ENCODE results near the gene SLC66A1. TPM values are rescaled to one million over a fixed set of nuclear protein-coding genes. Genes with fewer than 3 reads are reported as not detected.
A peak's percentile ranks its signal among the peaks of the same experiment; 100 is the strongest.

The SLC66A1 gene
- total RNA-seq, 1 experiment from 2014 or later = 14.1 TPM

DNA sequence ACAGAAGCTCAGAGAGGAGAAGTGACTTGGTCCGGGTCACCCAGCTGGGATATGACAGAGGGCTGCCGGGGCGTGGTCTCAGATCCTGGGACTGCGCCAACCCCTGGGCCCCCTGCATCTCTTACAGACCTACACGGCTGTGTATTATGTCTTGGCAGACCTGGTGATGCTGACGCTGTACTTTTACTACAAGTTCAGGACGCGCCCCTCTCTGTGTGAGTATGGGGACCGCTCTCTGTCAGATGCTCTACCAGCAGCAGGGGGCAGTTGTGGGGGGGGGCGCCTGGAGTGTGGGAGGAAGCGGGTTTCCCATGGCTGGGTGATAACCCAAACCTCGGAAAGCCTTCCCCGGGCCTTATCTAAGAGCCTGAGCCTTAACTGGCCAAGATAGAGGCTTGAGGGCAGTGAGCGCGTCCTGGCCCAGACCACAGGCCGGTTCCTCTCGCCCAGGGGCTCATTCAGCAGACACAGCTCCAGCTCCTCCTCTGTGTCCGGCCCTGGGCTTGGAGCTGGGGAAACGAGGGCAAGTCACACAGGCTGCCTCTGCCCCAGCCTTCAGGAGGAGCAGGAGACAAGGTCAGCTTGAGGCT, 13.3 kb downstream of the SLC66A1 start (continued):
- TF ChIP-seq, protein P1, sequence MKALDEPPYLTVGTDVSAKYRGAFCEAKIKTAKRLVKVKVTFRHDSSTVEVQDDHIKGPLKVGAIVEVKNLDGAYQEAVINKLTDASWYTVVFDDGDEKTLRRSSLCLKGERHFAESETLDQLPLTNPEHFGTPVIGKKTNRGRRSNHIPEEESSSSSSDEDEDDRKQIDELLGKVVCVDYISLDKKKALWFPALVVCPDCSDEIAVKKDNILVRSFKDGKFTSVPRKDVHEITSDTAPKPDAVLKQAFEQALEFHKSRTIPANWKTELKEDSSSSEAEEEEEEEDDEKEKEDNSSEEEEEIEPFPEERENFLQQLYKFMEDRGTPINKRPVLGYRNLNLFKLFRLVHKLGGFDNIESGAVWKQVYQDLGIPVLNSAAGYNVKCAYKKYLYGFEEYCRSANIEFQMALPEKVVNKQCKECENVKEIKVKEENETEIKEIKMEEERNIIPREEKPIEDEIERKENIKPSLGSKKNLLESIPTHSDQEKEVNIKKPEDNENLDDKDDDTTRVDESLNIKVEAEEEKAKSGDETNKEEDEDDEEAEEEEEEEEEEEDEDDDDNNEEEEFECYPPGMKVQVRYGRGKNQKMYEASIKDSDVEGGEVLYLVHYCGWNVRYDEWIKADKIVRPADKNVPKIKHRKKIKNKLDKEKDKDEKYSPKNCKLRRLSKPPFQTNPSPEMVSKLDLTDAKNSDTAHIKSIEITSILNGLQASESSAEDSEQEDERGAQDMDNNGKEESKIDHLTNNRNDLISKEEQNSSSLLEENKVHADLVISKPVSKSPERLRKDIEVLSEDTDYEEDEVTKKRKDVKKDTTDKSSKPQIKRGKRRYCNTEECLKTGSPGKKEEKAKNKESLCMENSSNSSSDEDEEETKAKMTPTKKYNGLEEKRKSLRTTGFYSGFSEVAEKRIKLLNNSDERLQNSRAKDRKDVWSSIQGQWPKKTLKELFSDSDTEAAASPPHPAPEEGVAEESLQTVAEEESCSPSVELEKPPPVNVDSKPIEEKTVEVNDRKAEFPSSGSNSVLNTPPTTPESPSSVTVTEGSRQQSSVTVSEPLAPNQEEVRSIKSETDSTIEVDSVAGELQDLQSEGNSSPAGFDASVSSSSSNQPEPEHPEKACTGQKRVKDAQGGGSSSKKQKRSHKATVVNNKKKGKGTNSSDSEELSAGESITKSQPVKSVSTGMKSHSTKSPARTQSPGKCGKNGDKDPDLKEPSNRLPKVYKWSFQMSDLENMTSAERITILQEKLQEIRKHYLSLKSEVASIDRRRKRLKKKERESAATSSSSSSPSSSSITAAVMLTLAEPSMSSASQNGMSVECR (CRISPR knock-in tag; IDR thresholded peaks at IDR 0.05; ENCODE audit: borderline replicate concordance) = no peak
- TF ChIP-seq, protein P2, sequence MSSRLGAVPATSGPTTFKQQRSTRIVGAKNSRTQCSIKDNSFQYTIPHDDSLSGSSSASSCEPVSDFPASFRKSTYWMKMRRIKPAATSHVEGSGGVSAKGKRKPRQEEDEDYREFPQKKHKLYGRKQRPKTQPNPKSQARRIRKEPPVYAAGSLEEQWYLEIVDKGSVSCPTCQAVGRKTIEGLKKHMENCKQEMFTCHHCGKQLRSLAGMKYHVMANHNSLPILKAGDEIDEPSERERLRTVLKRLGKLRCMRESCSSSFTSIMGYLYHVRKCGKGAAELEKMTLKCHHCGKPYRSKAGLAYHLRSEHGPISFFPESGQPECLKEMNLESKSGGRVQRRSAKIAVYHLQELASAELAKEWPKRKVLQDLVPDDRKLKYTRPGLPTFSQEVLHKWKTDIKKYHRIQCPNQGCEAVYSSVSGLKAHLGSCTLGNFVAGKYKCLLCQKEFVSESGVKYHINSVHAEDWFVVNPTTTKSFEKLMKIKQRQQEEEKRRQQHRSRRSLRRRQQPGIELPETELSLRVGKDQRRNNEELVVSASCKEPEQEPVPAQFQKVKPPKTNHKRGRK (CRISPR knock-in tag; IDR thresholded peaks at IDR 0.05; ENCODE audit: borderline replicate concordance) = no peak

DNA sequence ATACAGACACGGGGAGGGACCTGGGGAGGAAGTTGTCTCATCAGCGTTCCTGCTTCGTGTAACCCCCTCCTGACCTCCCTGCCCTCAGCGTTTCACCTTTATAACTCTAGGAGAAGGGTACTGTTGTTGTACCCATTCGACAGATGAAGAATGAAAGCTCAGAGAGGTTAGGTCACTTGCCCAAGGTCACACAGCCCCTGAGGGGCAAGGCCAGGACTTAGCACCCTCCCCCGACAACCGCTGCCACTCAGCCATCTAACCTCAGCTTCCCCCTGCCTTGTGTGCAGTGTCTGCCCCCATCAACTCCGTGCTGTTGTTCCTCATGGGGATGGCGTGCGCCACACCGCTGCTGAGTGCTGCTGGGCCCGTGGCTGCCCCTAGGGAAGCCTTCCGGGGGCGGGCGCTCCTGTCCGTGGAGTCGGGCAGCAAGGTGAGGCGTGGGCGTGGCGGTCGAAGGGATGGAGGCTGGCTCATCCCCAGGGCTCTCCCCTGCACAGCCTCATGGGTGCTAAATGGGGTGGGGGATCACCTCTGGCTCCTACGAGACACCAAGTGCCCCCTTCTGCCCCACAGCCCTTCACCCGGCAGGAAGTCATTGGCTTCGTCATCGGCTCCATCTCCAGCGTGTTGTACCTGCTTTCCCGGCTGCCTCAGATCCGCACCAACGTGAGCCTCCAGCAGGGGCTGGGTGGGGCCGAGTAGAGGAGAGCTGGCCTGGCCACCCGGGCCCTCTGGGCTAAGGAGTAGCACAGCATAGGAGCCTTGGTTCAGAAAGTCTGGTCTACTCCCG, 14.0 kb downstream of the SLC66A1 start:
- CTCF ChIA-PET = interaction anchor here (1.2 kb wide), 1 partner anchor 13 kb away, joined by 3 read pairs; the partner anchor contains the start of gene SLC66A1
- TF ChIP-seq, protein P3, sequence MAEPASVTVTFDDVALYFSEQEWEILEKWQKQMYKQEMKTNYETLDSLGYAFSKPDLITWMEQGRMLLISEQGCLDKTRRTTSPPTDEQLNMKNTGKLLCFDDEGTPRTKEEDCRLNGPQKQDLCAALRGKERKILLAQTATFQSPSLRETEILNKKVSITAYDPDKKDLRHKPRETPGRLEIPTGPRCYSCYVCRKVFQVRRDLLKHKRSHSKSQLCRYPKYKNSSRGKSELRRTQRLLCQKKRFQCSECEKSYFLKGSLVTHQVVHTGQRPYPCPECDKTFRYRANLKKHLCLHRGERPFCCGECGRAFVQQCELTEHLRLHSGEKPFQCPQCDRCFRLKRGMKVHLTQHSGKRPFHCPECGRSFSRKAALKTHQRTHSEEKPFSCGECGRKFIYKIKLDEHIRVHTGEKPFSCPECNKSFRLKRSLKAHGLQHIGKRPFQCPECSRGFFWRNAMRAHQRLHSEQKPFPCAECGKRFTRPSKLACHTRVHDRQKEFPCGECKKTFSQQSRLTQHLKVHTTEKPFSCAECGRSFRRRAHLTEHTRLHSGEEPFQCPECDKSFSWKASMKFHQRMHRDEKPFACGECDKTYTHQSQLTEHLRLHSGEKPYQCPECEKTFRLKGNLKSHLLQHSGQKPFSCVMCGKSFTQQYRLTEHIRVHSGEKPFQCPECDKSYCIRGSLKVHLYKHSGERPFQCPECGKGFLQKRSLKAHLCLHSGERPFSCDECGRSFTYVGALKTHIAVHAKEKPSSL (CRISPR knock-in tag; conservative IDR thresholded peaks at IDR 0.05) = no peak
- TF ChIP-seq, protein P2 (CRISPR knock-in tag; IDR thresholded peaks at IDR 0.05; ENCODE audit: borderline replicate concordance) = no peak
- no peak for TF ChIP-seq ZNF232 (CRISPR knock-in tag; IDR thresholded peaks at IDR 0.05)
- no peak for TF ChIP-seq GRHL2 (CRISPR knock-in tag; IDR thresholded peaks at IDR 0.05; ENCODE audit: insufficient replicate concordance, severe bottlenecking)
- no peak for TF ChIP-seq NFATC4 (CRISPR knock-in tag; IDR thresholded peaks at IDR 0.05)
- TF ChIP-seq, protein P4, sequence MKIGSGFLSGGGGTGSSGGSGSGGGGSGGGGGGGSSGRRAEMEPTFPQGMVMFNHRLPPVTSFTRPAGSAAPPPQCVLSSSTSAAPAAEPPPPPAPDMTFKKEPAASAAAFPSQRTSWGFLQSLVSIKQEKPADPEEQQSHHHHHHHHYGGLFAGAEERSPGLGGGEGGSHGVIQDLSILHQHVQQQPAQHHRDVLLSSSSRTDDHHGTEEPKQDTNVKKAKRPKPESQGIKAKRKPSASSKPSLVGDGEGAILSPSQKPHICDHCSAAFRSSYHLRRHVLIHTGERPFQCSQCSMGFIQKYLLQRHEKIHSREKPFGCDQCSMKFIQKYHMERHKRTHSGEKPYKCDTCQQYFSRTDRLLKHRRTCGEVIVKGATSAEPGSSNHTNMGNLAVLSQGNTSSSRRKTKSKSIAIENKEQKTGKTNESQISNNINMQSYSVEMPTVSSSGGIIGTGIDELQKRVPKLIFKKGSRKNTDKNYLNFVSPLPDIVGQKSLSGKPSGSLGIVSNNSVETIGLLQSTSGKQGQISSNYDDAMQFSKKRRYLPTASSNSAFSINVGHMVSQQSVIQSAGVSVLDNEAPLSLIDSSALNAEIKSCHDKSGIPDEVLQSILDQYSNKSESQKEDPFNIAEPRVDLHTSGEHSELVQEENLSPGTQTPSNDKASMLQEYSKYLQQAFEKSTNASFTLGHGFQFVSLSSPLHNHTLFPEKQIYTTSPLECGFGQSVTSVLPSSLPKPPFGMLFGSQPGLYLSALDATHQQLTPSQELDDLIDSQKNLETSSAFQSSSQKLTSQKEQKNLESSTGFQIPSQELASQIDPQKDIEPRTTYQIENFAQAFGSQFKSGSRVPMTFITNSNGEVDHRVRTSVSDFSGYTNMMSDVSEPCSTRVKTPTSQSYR (CRISPR knock-in tag; IDR thresholded peaks at IDR 0.05) = no peak
- TF ChIP-seq NR3C1 (CRISPR knock-in tag; conservative IDR thresholded peaks at IDR 0.05; ENCODE audit: low read depth) = no peak
- no peak for TF ChIP-seq ZNF671 (CRISPR knock-in tag; IDR thresholded peaks at IDR 0.05)
- no peak for TF ChIP-seq GTF2I (CRISPR knock-in tag; conservative IDR thresholded peaks at IDR 0.05)

More for the DNA sequence above, 14.0 kb downstream of the SLC66A1 start:
- Mint-ChIP-seq H3K4me1 (no peaks in the 10 kb centered on the region), H3K4me3 (no peak overlapping the region), H3K27ac (no peak overlapping the region), H3K9me3 (no peaks in the 10 kb centered on the region), H3K36me3 (peaks cover 7% of the 10 kb centered on the region), H3K27me3 (ENCODE audit: low read depth) (no peaks in the 10 kb centered on the region)
- ATAC-seq (peak; percentile 67), DNase-seq (ENCODE audit: low spot score) (no peak)
- POLR2A ChIA-PET = no interaction called here

Measured in WTC11 (cell line).